ENCODE data around the gene MEIOC. TPM values are rescaled to one million over a fixed set of nuclear protein-coding genes. Genes with fewer than 3 reads are reported as not detected.
"Not testable (repeated sequence)": the region's sequence is repeated elsewhere in the genome, so short reads cannot be mapped to it uniquely, and the experiment has no call there.

MEIOC gene
- polyA plus RNA-seq (2013, experiment 1 of 2): 1.0 TPM
- 0.91 TPM for polyA plus RNA-seq (2013, experiment 2 of 2)

DNA sequence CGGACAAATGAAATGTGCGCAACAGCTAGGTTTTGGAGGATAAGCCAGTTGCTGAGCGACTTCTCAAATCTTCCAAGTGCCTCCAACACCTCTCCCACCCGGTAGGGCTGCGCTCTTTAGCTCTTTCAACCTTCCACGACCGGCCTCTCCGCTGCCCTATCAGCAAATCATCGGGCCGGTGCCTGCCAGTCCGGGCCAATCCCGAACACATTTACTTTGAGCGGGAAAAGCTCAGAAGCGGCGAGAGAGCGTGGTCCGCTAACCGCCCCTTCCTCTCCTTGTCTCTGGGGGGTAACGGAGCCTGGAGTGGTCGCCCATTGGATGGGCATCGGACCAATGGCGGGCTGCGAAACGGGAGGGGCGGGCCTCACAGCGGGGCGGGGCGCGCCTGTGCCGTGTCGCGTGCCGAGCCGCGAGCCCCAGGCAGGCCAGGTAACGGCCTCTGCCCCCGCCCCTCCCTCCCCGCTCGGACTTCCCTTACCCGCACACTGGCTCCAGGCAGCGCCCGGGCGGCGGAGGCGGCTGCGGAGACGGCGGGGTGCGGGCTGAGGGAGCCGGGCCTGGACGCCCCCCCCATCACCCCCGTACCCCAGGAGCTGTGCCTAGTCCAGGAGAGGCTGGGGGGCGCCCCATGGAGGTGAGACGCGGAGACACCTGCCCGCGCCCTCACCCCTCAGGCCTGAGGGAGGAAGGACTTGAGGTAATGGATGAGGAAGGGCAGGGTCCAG, at the start of gene MEIOC:
MEIOC (plus strand) TSS at position 486 of the 728 bp plus-strand sequence; CDS start at position 632, 146 bp downstream.
- H3K9me3 ChIP-seq (ENCODE audit: control insufficient read depth, low read length): no peaks in the 10 kb centered on the region
- peak within 1 kb of the TSS; percentile 16 for H3K4me3 ChIP-seq (ENCODE audit: extremely low read depth, insufficient read depth, low read length, poor library complexity, severe bottlenecking)
- H3K27ac ChIP-seq (ENCODE audit: low read depth, low read length, severe bottlenecking): no peak within 1 kb of the TSS
- H3K4me1 ChIP-seq (ENCODE audit: control insufficient read depth, insufficient read depth, low read length, poor library complexity, severe bottlenecking): no peaks in the 10 kb centered on the region
- WGBS, 2 experiments (ENCODE audit: insufficient coverage in 2 of 2): 16% methylated on average over 34 to 37 of the region's 57 CpGs
- no peaks in the 10 kb centered on the region for H3K36me3 ChIP-seq (ENCODE audit: control insufficient read depth, insufficient read depth, low read length)

DNA sequence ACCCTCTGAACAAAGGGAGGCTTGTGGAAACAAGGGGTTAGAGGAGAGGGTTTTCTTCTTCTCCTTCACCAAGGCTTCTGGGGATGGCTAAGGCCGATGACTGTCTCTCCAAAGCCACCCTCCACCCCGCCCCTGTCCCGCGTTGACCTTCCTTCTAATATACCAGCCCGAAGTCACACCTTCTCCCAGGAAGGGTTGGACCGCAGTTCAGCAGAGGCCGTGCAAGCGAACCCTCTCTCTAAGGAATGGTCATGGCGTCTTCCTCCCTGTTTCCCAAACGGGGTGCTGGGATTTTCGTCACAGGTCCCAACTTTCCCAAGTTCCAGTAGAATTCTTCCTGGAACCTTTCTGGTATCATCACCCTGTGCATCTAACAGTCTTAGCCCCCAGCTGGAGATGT, 49.6 kb upstream of the MEIOC start:
- Histone ChIP-seq H3K27ac (ENCODE audit: low read depth, low read length, severe bottlenecking) (no peak overlapping the region), H3K9me3 (ENCODE audit: control insufficient read depth, low read length) (peaks cover 4% of the 10 kb centered on the region), H3K4me3 (ENCODE audit: extremely low read depth, insufficient read depth, low read length, poor library complexity, severe bottlenecking) (no peak overlapping the region), H3K4me1 (ENCODE audit: control insufficient read depth, insufficient read depth, low read length, poor library complexity, severe bottlenecking) (peaks cover 36% of the 10 kb centered on the region), H3K36me3 (ENCODE audit: control insufficient read depth, insufficient read depth, low read length) (no peaks in the 10 kb centered on the region)
- WGBS, 2 experiments (ENCODE audit: insufficient coverage in 2 of 2): 98 to 100% methylated on average over 7 to 11 of the region's 11 CpGs

DNA sequence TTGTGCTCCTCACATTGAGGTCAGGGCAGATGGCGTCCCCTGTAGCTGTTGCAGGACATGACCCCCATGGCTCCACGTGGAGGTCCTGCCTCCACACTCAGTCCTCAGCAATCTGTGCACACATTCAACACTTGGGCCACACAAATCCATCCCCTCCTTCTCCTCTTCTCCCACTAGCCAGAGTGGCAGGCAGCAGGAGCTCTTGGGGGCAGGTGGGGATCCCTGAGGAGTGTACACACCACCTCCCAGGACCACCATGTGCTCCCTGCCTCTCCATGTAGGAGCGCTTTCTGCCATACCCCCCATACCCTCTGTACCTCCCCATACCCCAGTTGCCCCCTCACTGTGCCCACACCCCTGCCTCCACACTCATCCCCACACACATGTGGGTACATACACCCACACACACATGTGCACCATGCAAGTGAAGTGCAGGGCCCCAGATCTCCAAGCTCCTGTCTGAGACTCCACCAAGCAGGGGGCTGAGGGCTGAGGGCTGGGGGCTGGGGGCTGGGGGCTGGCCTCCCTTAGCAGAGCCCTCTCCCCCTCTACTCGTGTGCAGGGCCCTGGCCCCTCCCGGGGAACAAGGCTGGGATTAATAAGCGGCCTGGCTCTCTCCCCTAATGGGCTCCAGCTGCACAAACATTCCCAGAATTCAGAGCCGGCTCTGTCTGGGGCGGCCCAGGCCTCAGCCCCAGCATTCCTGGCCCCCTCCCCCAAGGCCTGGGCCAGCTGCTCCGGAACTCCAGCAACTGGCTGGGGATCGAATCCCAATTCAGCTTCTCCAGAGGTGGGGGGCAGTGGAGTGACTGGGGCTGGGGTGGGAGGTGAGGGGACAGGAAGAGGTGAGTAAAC, 48.2 kb upstream of the MEIOC start:
- Histone ChIP-seq H3K4me1 (ENCODE audit: control insufficient read depth, insufficient read depth, low read length, poor library complexity, severe bottlenecking) (peaks cover 31% of the 10 kb centered on the region), H3K36me3 (ENCODE audit: control insufficient read depth, insufficient read depth, low read length) (no peaks in the 10 kb centered on the region), H3K27ac (ENCODE audit: low read depth, low read length, severe bottlenecking) (peak overlapping the region; percentile 72), H3K4me3 (ENCODE audit: extremely low read depth, insufficient read depth, low read length, poor library complexity, severe bottlenecking) (no peak overlapping the region), H3K9me3 (ENCODE audit: control insufficient read depth, low read length) (peaks cover 4% of the 10 kb centered on the region)
- WGBS, 2 experiments (ENCODE audit: insufficient coverage in 2 of 2): 47 to 74% methylated on average over 3 to 5 of the region's 10 CpGs

DNA sequence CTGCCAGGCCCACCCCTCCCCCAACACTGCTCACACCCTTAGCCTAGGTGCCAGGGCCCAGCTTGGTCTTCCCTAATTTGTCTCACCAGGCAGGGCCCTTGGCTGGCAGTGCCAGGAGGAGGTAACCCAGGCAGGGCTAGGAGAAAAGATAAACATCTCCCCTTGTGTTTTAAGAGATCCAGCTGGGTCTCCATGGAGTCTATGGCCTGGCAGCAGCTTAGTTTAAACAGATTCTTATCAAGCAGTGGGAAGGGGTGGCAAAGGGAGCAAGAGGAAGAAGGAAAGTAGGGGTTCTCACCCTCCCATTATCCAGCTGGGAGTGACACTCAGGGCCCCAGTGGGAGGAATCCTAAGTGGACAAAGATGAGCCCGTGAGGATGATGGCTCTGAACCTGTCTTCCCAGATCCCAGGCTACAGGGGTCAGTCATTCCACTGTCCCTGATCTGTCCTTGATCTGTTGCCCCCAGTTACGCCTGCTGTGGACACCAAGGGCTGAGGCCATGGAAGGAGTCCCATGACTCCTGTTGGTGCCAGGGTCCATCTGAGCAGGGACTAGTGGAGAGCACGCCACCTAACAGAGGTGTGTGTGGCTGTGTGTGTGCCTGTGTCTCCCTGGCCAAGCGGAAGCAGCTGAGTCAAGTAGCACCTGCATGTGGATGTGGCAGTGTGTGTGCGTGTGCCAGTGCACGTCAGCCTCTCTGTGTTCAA, 47.4 kb upstream of the MEIOC start:
- WGBS, 2 experiments (ENCODE audit: insufficient coverage in 2 of 2): 94 to 95% methylated on average over 5 to 6 of the region's 6 CpGs
- H3K9me3 ChIP-seq (ENCODE audit: control insufficient read depth, low read length): peaks cover 4% of the 10 kb centered on the region
- peaks cover 31% of the 10 kb centered on the region for H3K4me1 ChIP-seq (ENCODE audit: control insufficient read depth, insufficient read depth, low read length, poor library complexity, severe bottlenecking)
- H3K27ac ChIP-seq (ENCODE audit: low read depth, low read length, severe bottlenecking): peak overlapping the region; percentile 72
- no peak overlapping the region for H3K4me3 ChIP-seq (ENCODE audit: extremely low read depth, insufficient read depth, low read length, poor library complexity, severe bottlenecking)
- no peaks in the 10 kb centered on the region for H3K36me3 ChIP-seq (ENCODE audit: control insufficient read depth, insufficient read depth, low read length)

DNA sequence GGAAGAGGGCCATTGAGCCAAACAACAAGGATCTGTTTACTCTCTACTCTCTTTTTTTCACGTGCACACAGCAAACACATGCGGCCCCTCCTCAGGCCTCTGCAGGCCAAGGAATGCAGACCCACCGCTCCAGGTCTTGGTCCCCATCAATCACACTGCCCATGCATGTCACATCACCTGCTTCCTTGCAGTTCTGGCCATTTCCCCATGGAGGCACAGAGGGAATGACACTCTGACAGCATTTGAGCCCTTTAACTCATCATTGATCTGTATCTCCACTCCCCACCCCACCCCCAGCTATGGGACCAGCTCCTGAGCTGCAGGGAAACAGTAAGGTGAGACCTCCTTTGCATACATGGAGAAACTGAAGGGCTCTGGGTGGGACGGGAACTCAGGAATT, 45.9 kb upstream of the MEIOC start:
- H3K27ac ChIP-seq (ENCODE audit: low read depth, low read length, severe bottlenecking): peak overlapping the region; percentile 11
- 49 to 86% methylated on average over 2 to 4 of the region's 4 CpGs for WGBS, 2 experiments (ENCODE audit: insufficient coverage in 2 of 2)
- peaks cover 24% of the 10 kb centered on the region for H3K4me1 ChIP-seq (ENCODE audit: control insufficient read depth, insufficient read depth, low read length, poor library complexity, severe bottlenecking)
- peaks cover 4% of the 10 kb centered on the region for H3K9me3 ChIP-seq (ENCODE audit: control insufficient read depth, low read length)
- H3K4me3 ChIP-seq (ENCODE audit: extremely low read depth, insufficient read depth, low read length, poor library complexity, severe bottlenecking): no peak overlapping the region
- H3K36me3 ChIP-seq (ENCODE audit: control insufficient read depth, insufficient read depth, low read length): no peaks in the 10 kb centered on the region

DNA sequence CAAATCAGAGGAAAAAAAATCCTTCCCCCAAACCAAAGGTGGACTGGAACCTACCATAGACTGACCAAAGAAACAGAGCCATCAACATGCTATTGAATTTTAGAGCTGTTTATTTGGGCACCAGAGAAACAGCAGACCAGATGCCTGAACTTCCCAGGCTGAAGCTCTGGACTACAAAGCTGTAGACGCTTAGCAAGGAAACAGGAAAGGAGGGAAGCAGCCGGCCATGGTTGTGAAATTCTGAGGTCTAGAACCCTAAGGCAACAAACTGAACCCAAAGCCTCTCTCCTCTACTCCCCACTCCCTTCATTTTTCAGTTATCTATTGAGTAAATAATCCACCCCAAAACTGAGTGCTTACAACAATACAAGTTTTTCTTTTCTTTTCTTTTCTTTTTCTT, 45.4 kb upstream of the MEIOC start:
- Histone ChIP-seq H3K36me3 (ENCODE audit: control insufficient read depth, insufficient read depth, low read length) (no peaks in the 10 kb centered on the region), H3K4me1 (ENCODE audit: control insufficient read depth, insufficient read depth, low read length, poor library complexity, severe bottlenecking) (peaks cover 24% of the 10 kb centered on the region), H3K9me3 (ENCODE audit: control insufficient read depth, low read length) (peaks cover 4% of the 10 kb centered on the region), H3K27ac (ENCODE audit: low read depth, low read length, severe bottlenecking) (peak overlapping the region; percentile 11), H3K4me3 (ENCODE audit: extremely low read depth, insufficient read depth, low read length, poor library complexity, severe bottlenecking) (no peak overlapping the region)
- 70 to 100% methylated on average over 1 of the region's 2 CpGs for WGBS, 2 experiments (ENCODE audit: insufficient coverage in 2 of 2)

DNA sequence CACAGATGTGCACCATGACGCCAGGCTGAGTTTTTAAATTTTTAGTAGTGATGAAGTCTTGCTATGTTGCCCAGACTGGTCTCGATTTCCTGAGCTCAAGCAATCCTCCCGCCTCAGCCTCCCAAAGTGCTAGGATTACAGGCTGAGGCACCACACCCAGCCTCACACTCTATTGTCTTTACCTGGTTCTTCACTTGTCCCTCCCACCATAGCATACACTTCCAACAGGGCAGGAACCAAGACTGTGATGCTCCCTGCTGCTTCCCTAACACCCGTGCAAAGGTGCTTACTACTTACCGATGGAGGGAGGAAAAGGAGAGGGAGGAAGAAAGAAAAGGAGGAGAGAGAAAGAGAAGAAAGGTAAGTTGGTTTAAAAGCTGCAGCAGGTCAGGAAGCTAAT, 41.4 kb upstream of the MEIOC start:
- Histone ChIP-seq H3K4me3 (ENCODE audit: extremely low read depth, insufficient read depth, low read length, poor library complexity, severe bottlenecking) (no peak overlapping the region), H3K36me3 (ENCODE audit: control insufficient read depth, insufficient read depth, low read length) (no peaks in the 10 kb centered on the region), H3K4me1 (ENCODE audit: control insufficient read depth, insufficient read depth, low read length, poor library complexity, severe bottlenecking) (peaks cover 9% of the 10 kb centered on the region), H3K27ac (ENCODE audit: low read depth, low read length, severe bottlenecking) (no peak overlapping the region), H3K9me3 (ENCODE audit: control insufficient read depth, low read length) (no peaks in the 10 kb centered on the region)
- 56 to 93% methylated on average over 3 to 4 of the region's 5 CpGs for WGBS, 2 experiments (ENCODE audit: insufficient coverage in 2 of 2)

DNA sequence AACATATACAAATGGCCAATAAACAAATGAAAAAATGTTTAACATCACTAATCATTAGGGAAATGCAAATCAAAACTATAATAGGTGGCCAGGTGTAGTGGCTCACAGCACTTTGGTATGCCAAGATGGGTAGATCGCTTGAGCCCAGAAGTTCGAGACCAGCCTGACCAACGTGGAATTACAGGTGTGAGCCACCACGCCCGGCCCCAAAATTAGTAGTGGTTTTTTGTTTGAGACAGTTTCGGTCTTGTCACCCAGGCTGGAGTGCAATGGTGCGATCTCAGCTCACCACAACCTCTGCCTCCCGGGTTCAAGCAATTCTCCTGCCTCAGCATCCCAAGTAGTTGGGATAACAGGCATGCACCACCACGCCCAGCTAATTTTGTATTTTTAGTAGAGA, 37.6 kb upstream of the MEIOC start:
- not testable (repeated sequence) for H3K27ac ChIP-seq (ENCODE audit: low read depth, low read length, severe bottlenecking); H3K9me3 ChIP-seq (ENCODE audit: control insufficient read depth, low read length); H3K4me1 ChIP-seq (ENCODE audit: control insufficient read depth, insufficient read depth, low read length, poor library complexity, severe bottlenecking); H3K36me3 ChIP-seq (ENCODE audit: control insufficient read depth, insufficient read depth, low read length); H3K4me3 ChIP-seq (ENCODE audit: extremely low read depth, insufficient read depth, low read length, poor library complexity, severe bottlenecking)
- 88 to 95% methylated on average over 9 of the region's 9 CpGs for WGBS, 2 experiments (ENCODE audit: insufficient coverage in 2 of 2)

DNA sequence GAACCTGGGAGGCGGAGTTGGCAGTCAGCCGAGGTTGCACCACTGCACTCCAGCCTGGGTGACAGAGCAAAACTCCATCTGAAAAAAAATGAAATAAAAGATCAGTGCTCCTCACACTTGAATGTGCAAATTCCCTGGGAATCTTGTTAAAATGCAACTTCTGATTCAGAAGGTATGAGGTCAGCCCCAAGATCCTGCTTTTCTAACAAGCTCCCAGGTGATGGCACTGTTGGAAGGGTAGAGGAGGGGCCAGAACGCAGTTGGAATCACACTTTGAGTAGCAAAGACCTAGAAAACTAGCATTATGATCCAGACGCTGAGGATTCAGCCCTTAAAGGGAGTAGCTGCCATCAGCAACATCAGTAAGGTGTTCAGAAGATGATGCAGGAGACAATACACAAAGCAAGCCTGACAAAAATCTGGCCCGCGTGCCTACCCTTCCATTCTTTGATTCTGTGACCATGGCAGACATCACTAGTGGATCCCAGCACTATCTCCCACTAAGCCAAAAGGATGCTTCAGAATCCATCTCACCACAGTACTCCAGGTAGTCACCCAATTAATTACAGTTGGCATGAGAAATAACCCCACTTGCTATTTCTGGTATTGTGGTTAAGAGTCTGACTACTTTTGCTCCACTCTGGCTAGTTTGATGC, 33.1 kb upstream of the MEIOC start:
- Histone ChIP-seq H3K36me3 (ENCODE audit: control insufficient read depth, insufficient read depth, low read length) (no peaks in the 10 kb centered on the region), H3K27ac (ENCODE audit: low read depth, low read length, severe bottlenecking) (no peak overlapping the region), H3K9me3 (ENCODE audit: control insufficient read depth, low read length) (no peaks in the 10 kb centered on the region), H3K4me1 (ENCODE audit: control insufficient read depth, insufficient read depth, low read length, poor library complexity, severe bottlenecking) (peaks cover 10% of the 10 kb centered on the region), H3K4me3 (ENCODE audit: extremely low read depth, insufficient read depth, low read length, poor library complexity, severe bottlenecking) (no peak overlapping the region)
- 74 to 89% methylated on average over 5 to 6 of the region's 6 CpGs for WGBS, 2 experiments (ENCODE audit: insufficient coverage in 2 of 2)

DNA sequence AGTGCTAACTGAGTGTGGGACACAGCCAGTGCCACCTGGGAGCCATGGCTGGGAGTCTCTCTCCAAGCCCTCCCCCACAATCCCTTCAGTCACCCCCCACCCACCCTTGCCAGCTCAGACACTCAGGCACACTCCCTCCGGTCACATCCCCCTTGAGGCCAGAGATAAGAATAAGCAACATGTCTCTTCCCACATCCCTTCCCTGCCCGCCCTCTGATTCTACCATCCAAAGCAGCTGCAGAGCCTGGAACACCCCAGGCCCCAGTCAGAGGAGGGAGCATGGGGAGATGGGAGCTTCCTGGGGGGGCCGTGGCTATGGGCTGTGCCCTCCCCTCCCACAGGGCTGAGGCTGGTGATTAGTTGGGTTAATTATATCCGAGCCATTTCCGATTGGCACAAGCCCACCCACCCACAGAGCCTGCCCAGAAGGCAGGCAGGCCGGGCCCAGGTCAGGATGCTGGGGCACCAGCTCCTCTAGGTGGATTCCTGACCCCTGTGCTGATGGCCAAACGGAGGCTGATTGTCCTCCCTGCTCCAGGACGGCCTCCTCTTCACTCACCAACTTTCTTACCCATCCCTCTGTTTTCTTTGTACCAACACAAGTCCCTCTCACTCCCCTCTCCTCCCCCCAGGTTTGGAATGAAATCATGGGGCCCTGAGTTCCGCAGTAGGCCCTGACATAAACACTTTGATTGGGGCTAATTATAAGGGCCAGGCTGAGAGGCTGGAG, 28.6 kb upstream of the MEIOC start:
- Histone ChIP-seq H3K4me3 (ENCODE audit: extremely low read depth, insufficient read depth, low read length, poor library complexity, severe bottlenecking) (no peak overlapping the region), H3K9me3 (ENCODE audit: control insufficient read depth, low read length) (no peaks in the 10 kb centered on the region), H3K4me1 (ENCODE audit: control insufficient read depth, insufficient read depth, low read length, poor library complexity, severe bottlenecking) (peaks cover 13% of the 10 kb centered on the region), H3K36me3 (ENCODE audit: control insufficient read depth, insufficient read depth, low read length) (no peaks in the 10 kb centered on the region), H3K27ac (ENCODE audit: low read depth, low read length, severe bottlenecking) (peak overlapping the region; percentile 80)
- WGBS, 2 experiments (ENCODE audit: insufficient coverage in 2 of 2): 78 to 86% methylated on average over 4 of the region's 9 CpGs
